T-cell (primary cell): Measurements from ENCODE around the gene CTNND2. TPM values are rescaled to one million over a fixed set of nuclear protein-coding genes. Genes with fewer than 3 reads are reported as not detected.
"Not testable (repeated sequence)": the region's sequence is repeated elsewhere in the genome, so short reads cannot be mapped to it uniquely, and the experiment has no call there.

Experiments used
- ATAC-seq, 4 experiments: fragments of 200-7000 bp in 3 of 4; fragments of 150-1000 bp in 1 of 4; cut with Tn5 transposase; replicated peaks in 1 of 4; 1 replicate in 3 of 4; 2 replicates in 1 of 4; pipeline ENCODE4 v1.10.0; 2021; ENCODE audit warnings: moderate library complexity in 3 of 4, mild to moderate bottlenecking in 2 of 4, moderate number of reproducible peaks in 1 of 4
- CTCF ChIA-PET, 2 donors: fragments of 300-600 bp; sonication (Branson Sonifier 250); formaldehyde crosslinking; loops; one replicate each; lab custom pipeline; 2022; ENCODE audit warnings: antibody characterized with exemption in 2 of 2; lab: Charles Lee
- POLR2A ChIA-PET, 2 donors: fragments of 300-600 bp; sonication (Branson Sonifier 250); formaldehyde crosslinking; loops; one replicate each; lab custom pipeline; 2022; ENCODE audit warnings: antibody characterized with exemption in 2 of 2; lab: Charles Lee
- DNase-seq, 35 experiments: peaks; one replicate each; pipeline versions ENCODE4 v3.0.0 to v3.0.0-alpha.2; 2013 to 2023
- H3K27ac ChIP-seq: one replicate; pipeline ENCODE4 v1.5.1; 2013; ENCODE audit warnings: low read length
- H3K27me3 ChIP-seq, 2 experiments: replicated peaks in 1 of 2; 1 replicate in 1 of 2; 2 replicates in 1 of 2; pipeline versions ENCODE4 v1.6.1 to v1.7.0; 2013; ENCODE audit warnings: low read length in 1 of 2, mixed read lengths in 1 of 2; ENCODE audit not compliant: control insufficient read depth in 2 of 2, insufficient read depth in 2 of 2; ENCODE audit errors: extremely low read depth in 1 of 2
- H3K36me3 ChIP-seq, 2 donors: 1 replicate in 1 of 2; 2 replicates in 1 of 2; pipeline versions ENCODE4 v1.6.1 to v1.7.0; 2013; ENCODE audit warnings: low read length in 1 of 2; ENCODE audit not compliant: control insufficient read depth in 2 of 2, insufficient read depth in 1 of 2; ENCODE audit errors: extremely low read depth in 1 of 2
- H3K4me1 ChIP-seq, 2 experiments: 1 replicate in 1 of 2; 2 replicates in 1 of 2; pipeline versions ENCODE4 v1.6.1 to v1.7.0; 2013; ENCODE audit warnings: low read length in 2 of 2, mixed read lengths in 1 of 2; ENCODE audit not compliant: insufficient read depth in 2 of 2, control insufficient read depth in 1 of 2; ENCODE audit errors: extremely low read depth in 1 of 2
- H3K4me3 ChIP-seq, 2 donors: 1 replicate in 1 of 2; 2 replicates in 1 of 2; pipeline versions ENCODE4 v1.5.1 to v1.7.0; 2013; ENCODE audit warnings: mild to moderate bottlenecking in 2 of 2, low read length in 1 of 2, moderate library complexity in 1 of 2; ENCODE audit not compliant: control insufficient read depth in 1 of 2; ENCODE audit errors: extremely low read depth in 1 of 2
- H3K9me3 ChIP-seq: 2 replicates; pipeline ENCODE4 v1.7.0; 2013
- H3K27ac Mint-ChIP-seq, 2 donors: one replicate each; pipeline ENCODE4 v1.8.0; 2020 to 2021; ENCODE audit warnings: mild to moderate bottlenecking in 2 of 2, mixed read lengths in 2 of 2
- H3K27me3 Mint-ChIP-seq, 2 donors: one replicate each; pipeline ENCODE4 v1.8.0; 2021 to 2022; ENCODE audit warnings: mixed read lengths in 2 of 2
- H3K36me3 Mint-ChIP-seq: one replicate; pipeline ENCODE4 v1.8.0; 2021; ENCODE audit warnings: mixed read lengths
- H3K4me1 Mint-ChIP-seq, 3 donors: one replicate each; pipeline ENCODE4 v1.8.0; 2020 to 2022; ENCODE audit warnings: mixed read lengths in 3 of 3, mild to moderate bottlenecking in 1 of 3
- H3K4me3 Mint-ChIP-seq, 3 donors: one replicate each; pipeline ENCODE4 v1.8.0; 2020 to 2022; ENCODE audit warnings: mild to moderate bottlenecking in 3 of 3, mixed read lengths in 3 of 3, moderate library complexity in 3 of 3
- H3K9me3 Mint-ChIP-seq, 3 donors: one replicate each; pipeline ENCODE4 v1.8.0; 2020 to 2022; ENCODE audit warnings: mixed read lengths in 3 of 3
- WGBS: methylation state at CpG from one replicate; pipeline ENCODE4 v1.1.5; 2013; ENCODE audit warnings: missing lambda C conversion rate; ENCODE audit not compliant: insufficient coverage; 5-methylcytosine and 5-hydroxymethylcytosine counted together
- total RNA-seq, 35 experiments: library from RNA in 6 of 35; stranded (reverse) in 6 of 35; fragments of 120-200 nt in 1 of 35; gene quantifications; one replicate each; pipeline versions ENCODE4 v1.2.1 to v1.2.4 and lab custom pipeline; 2013 to 2026

Gene CTNND2
- total RNA-seq, 5 donors from 2014 or later (not counting 1 experiment from before 2014, with no cell fraction given), result 0.22 TPM; not detected in 4

DNA sequence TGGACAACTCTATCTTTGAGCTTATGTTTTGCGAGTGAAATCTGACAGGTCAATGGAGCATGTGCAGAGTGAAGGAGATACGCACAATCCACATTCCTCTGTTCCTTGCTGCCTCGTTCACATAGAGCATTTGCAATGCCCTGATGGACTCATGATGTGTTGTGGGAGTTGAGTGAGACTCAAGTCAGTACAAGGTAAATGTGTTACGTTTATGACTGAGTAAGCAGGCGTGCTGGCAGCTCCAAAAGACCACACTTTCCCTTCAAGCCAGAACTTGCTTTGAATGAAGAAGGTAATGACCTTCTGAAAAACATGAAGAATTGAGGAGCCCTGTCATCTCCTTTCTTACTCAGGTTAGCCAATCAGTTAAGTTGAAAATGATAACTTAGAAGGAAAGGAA is 477.8 kb downstream of the CTNND2 start:
- no peak overlapping the region for H3K4me3 ChIP-seq
- no peaks in the 10 kb centered on the region for H3K36me3 Mint-ChIP-seq
- H3K36me3 ChIP-seq, result no peaks in the 10 kb centered on the region
- H3K27me3 ChIP-seq, result no peaks in the 10 kb centered on the region
- WGBS, result 100% methylated on average over 1 of the region's 5 CpGs
- H3K4me1 ChIP-seq, result no peaks in the 10 kb centered on the region
- CTCF ChIA-PET, result interaction anchor here in 1 of 2 donors (0.5 kb wide), 1 partner anchor 44 kb away, joined by 4 read pairs; no protein-coding TSS in a partner anchor
- no peak overlapping the region for H3K27ac ChIP-seq
- no peaks in the 10 kb centered on the region for H3K9me3 ChIP-seq
- DNase-seq, result no peak
- POLR2A ChIA-PET, result no interaction called here
- H3K4me1 Mint-ChIP-seq, result no peaks in the 10 kb centered on the region
- no peak overlapping the region for H3K4me3 Mint-ChIP-seq
- H3K9me3 Mint-ChIP-seq, result peaks cover 0 to 9% (median 0%) of the 10 kb centered on the region in 3 donors
- no peak for ATAC-seq
- H3K27ac Mint-ChIP-seq, result no peak overlapping the region
- H3K27me3 Mint-ChIP-seq, result peaks cover 2 to 14% of the 10 kb centered on the region in 2 donors

DNA sequence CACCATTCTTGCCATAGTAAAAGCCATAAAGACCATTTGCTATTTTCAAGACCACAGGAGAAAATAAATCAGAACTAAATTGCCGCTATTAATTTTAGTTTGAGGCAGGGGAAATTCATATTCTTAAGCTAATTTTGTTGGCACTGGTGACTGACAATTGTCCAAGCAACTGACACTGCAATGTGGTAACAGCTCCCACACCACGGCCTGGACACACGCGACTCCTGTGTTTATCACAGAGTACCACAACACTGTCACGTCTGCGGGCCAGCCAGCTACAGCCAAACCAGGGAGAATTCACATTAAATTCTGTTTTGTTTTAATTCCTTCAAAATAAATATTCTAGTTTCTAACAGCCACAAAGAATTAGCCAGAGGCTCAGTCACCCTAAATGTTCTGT is 481.9 kb downstream of the CTNND2 start:
- ChIA-PET POLR2A (interaction anchor here in 1 of 2 donors (0.5 kb wide), 1 partner anchor 511 kb away, joined by 3 read pairs; no protein-coding TSS in a partner anchor), CTCF (no interaction called here)
- ATAC-seq (no peak), DNase-seq (no peak)
- Mint-ChIP-seq H3K27me3 (peaks cover 0 to 12% of the 10 kb centered on the region in 2 donors), H3K4me3 (no peak overlapping the region), H3K9me3 (peaks cover 0 to 6% (median 2%) of the 10 kb centered on the region in 3 donors), H3K27ac (no peak overlapping the region), H3K4me1 (no peaks in the 10 kb centered on the region), H3K36me3 (no peaks in the 10 kb centered on the region)
- Histone ChIP-seq H3K4me1 (no peaks in the 10 kb centered on the region), H3K27me3 (no peaks in the 10 kb centered on the region), H3K27ac (no peak overlapping the region), H3K36me3 (no peaks in the 10 kb centered on the region), H3K4me3 (no peak overlapping the region), H3K9me3 (peaks cover 2% of the 10 kb centered on the region)
- no CpG with 5 or more reads among the region's 6 CpGs for WGBS

DNA sequence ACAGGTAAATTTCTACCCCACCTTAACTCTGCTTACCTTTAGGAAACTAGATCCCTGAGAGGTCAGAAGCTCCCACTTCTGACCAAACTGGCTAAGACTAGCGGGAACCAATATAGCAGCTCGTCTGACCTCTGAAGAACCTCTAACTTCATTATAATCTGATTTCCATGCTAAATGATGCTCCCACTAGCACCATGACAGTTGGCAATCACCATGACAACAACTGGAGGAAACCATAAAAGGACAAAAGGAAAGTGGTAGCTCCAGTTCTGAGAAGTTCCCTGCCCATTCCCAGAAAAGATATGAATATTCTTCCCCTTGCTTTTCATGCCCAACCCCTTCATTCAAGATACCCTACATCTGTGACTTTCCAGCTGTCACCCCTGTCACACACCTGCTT is 483.3 kb downstream of the CTNND2 start:
- POLR2A ChIA-PET, result no interaction called here
- Histone ChIP-seq H3K4me1 (no peaks in the 10 kb centered on the region), H3K27me3 (no peaks in the 10 kb centered on the region), H3K9me3 (peaks cover 2% of the 10 kb centered on the region), H3K36me3 (no peaks in the 10 kb centered on the region), H3K27ac (no peak overlapping the region), H3K4me3 (no peak overlapping the region)
- Mint-ChIP-seq H3K9me3 (peaks cover 0 to 4% (median 3%) of the 10 kb centered on the region in 3 donors), H3K4me3 (no peak overlapping the region), H3K36me3 (no peaks in the 10 kb centered on the region), H3K4me1 (no peaks in the 10 kb centered on the region), H3K27me3 (peaks cover 0 to 12% of the 10 kb centered on the region in 2 donors), H3K27ac (no peak overlapping the region)
- CTCF ChIA-PET, result interaction anchor here in 1 of 2 donors (0.6 kb wide), 1 partner anchor 8 kb away, joined by 3 read pairs; no protein-coding TSS in a partner anchor
- no peak for ATAC-seq
- no peak for DNase-seq
- WGBS, result 60% methylated on average over 1 of the region's 2 CpGs

DNA sequence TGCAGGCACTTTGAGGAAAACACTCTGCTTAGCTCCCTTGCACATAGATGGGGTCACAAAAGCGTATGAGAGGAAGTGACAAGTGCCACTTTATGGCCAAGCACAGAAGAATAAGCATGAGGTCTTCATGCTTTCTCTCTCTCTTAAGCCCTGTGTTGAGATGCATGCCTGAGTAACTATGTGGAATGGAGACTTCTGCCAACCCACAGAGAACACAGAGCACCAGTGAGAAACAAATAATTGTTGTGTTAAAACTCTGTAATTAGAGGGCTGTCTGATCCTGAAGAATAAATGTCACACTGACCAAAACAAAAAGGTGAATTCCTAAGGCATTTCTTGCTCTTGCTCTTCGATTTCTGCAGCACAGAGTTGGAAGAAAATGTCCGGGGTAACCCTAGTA is 488.5 kb downstream of the CTNND2 start:
- no peaks in the 10 kb centered on the region for H3K27me3 ChIP-seq
- POLR2A ChIA-PET, result no interaction called here
- CTCF ChIA-PET, result no interaction called here
- no peaks in the 10 kb centered on the region for H3K4me1 ChIP-seq
- H3K27ac ChIP-seq, result no peak overlapping the region
- 25% methylated on average over 1 of the region's 3 CpGs for WGBS
- H3K9me3 ChIP-seq, result peaks cover 2% of the 10 kb centered on the region
- Mint-ChIP-seq H3K4me3 (no peak overlapping the region), H3K9me3 (peaks cover 5 to 10% (median 7%) of the 10 kb centered on the region in 3 donors), H3K27ac (no peak overlapping the region), H3K4me1 (no peaks in the 10 kb centered on the region), H3K36me3 (no peaks in the 10 kb centered on the region), H3K27me3 (peaks cover 0 to 1% of the 10 kb centered on the region in 2 donors)
- H3K36me3 ChIP-seq, result no peaks in the 10 kb centered on the region
- no peak for ATAC-seq
- DNase-seq, result no peak
- H3K4me3 ChIP-seq, result no peak overlapping the region

DNA sequence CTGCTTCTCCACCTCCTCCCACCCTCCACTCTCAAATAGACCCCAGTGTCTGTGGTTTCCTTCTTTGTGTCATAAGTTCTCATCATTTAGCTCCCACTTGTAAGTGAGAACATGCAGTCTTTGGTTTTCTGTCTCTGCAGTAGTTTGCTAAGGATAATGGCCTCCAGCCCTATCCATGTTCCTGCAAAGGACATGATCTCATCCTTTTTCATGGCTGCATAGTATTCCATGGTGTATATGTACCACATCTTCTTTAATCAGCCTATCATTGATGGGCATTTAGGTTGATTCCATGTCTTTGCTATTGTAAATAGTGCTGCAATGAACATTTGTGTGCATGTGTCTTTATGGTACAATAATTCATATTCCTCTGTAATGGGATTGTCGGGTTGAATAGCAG is 489.5 kb downstream of the CTNND2 start:
- H3K36me3 ChIP-seq, H3K36me3 Mint-ChIP-seq, H3K9me3 ChIP-seq, H3K4me3 ChIP-seq, H3K27ac ChIP-seq, H3K27me3 ChIP-seq, H3K4me1 ChIP-seq, H3K4me3 Mint-ChIP-seq, CTCF ChIA-PET, ATAC-seq, H3K27me3 Mint-ChIP-seq, DNase-seq, H3K4me1 Mint-ChIP-seq, H3K9me3 Mint-ChIP-seq, H3K27ac Mint-ChIP-seq, POLR2A ChIA-PET: not testable (repeated sequence)
- WGBS, result no CpG with 5 or more reads among the region's 1 CpG

DNA sequence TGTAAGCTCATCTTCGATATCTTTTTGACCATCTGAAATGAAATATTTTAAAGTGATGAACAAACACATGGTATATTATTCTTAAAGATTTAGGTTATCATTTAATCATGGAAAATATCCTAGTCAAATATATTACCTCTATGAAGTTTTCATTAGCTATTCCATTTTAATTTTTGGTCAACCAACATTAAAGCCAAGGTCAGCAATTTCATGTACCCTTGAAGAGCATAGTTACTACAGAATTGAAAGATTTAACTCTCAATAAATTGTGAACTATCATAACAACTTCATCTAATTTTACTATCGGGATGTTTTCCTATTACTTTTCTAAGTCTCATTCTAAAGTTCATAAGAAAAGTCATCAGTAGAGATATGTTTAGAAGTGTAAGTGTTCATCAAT is 492.6 kb downstream of the CTNND2 start:
- Histone ChIP-seq H3K36me3 (no peaks in the 10 kb centered on the region), H3K27ac (no peak overlapping the region), H3K9me3 (no peaks in the 10 kb centered on the region), H3K4me3 (no peak overlapping the region), H3K4me1 (no peaks in the 10 kb centered on the region), H3K27me3 (no peaks in the 10 kb centered on the region)
- Mint-ChIP-seq H3K4me3 (no peak overlapping the region), H3K4me1 (no peaks in the 10 kb centered on the region), H3K27ac (no peak overlapping the region), H3K36me3 (no peaks in the 10 kb centered on the region), H3K27me3 (peaks cover 0 to 3% of the 10 kb centered on the region in 2 donors), H3K9me3 (peaks cover 5 to 7% (median 6%) of the 10 kb centered on the region in 3 donors)
- ATAC-seq (no peak), DNase-seq (no peak)
- no CpG with 5 or more reads among the region's 2 CpGs for WGBS
- CTCF ChIA-PET, result no interaction called here
- POLR2A ChIA-PET, result no interaction called here
